ENCODE data around the gene UTS2R. TPM values are rescaled to one million over a fixed set of nuclear protein-coding genes. Genes with fewer than 3 reads are reported as not detected.

UTS2R gene
- total RNA-seq, 1 donor from 2014 or later = not detected

- no peak for TF ChIP-seq CTCF (IDR thresholded peaks at IDR 0.05)
- Mint-ChIP-seq H3K27ac (ENCODE audit: unreplicated experiment) (no peak overlapping the region), H3K27me3 (ENCODE audit: unreplicated experiment) (peaks cover 3% of the 10 kb centered on the region), H3K4me3 (ENCODE audit: unreplicated experiment) (no peak overlapping the region), H3K4me1 (ENCODE audit: unreplicated experiment) (peaks cover 33% of the 10 kb centered on the region), H3K9me3 (ENCODE audit: unreplicated experiment) (no peaks in the 10 kb centered on the region), H3K36me3 (ENCODE audit: unreplicated experiment) (no peaks in the 10 kb centered on the region)
- no peak for DNase-seq (ENCODE audit: extremely low spot score, unreplicated experiment)
Measured at GRCh38 chr17:82328141-82328993, 43.2 kb upstream of the UTS2R start.

- H3K9me3 Mint-ChIP-seq (ENCODE audit: unreplicated experiment) = no peaks in the 10 kb centered on the region
- no peaks in the 10 kb centered on the region for H3K36me3 Mint-ChIP-seq (ENCODE audit: unreplicated experiment)
- H3K27me3 Mint-ChIP-seq (ENCODE audit: unreplicated experiment) = peaks cover 3% of the 10 kb centered on the region
- no peak overlapping the region for H3K4me3 Mint-ChIP-seq (ENCODE audit: unreplicated experiment)
- peaks cover 35% of the 10 kb centered on the region for H3K4me1 Mint-ChIP-seq (ENCODE audit: unreplicated experiment)
- DNase-seq (ENCODE audit: extremely low spot score, unreplicated experiment) = no peak
- H3K27ac Mint-ChIP-seq (ENCODE audit: unreplicated experiment) = no peak overlapping the region
- TF ChIP-seq CTCF (IDR thresholded peaks at IDR 0.05) = no peak
Measured at GRCh38 chr17:82328994-82329507, 42.5 kb upstream of the UTS2R start.

- Mint-ChIP-seq H3K9me3 (ENCODE audit: unreplicated experiment) (no peaks in the 10 kb centered on the region), H3K4me1 (ENCODE audit: unreplicated experiment) (peaks cover 41% of the 10 kb centered on the region), H3K4me3 (ENCODE audit: unreplicated experiment) (no peak overlapping the region), H3K27ac (ENCODE audit: unreplicated experiment) (no peak overlapping the region), H3K36me3 (ENCODE audit: unreplicated experiment) (no peaks in the 10 kb centered on the region), H3K27me3 (ENCODE audit: unreplicated experiment) (peaks cover 3% of the 10 kb centered on the region)
- no peak for DNase-seq (ENCODE audit: extremely low spot score, unreplicated experiment)
- no peak for TF ChIP-seq CTCF (IDR thresholded peaks at IDR 0.05)
Measured at GRCh38 chr17:82329683-82330321, 41.8 kb upstream of the UTS2R start.

GRCh38 chr17:82330322-82331239 lies 41.0 kb upstream of the UTS2R start:
- no peak overlapping the region for H3K27ac Mint-ChIP-seq (ENCODE audit: unreplicated experiment)
- DNase-seq (ENCODE audit: extremely low spot score, unreplicated experiment) = peak; percentile 91
- no peak for TF ChIP-seq CTCF (IDR thresholded peaks at IDR 0.05)
- peaks cover 3% of the 10 kb centered on the region for H3K27me3 Mint-ChIP-seq (ENCODE audit: unreplicated experiment)
- peak overlapping the region; percentile 40 for H3K4me3 Mint-ChIP-seq (ENCODE audit: unreplicated experiment)
- H3K9me3 Mint-ChIP-seq (ENCODE audit: unreplicated experiment) = no peaks in the 10 kb centered on the region
- no peaks in the 10 kb centered on the region for H3K36me3 Mint-ChIP-seq (ENCODE audit: unreplicated experiment)
- H3K4me1 Mint-ChIP-seq (ENCODE audit: unreplicated experiment) = peaks cover 49% of the 10 kb centered on the region

All from osteocyte (in vitro differentiated cells).